Chondrocyte (in vitro differentiated cells): ENCODE results near the gene BEST4. TPM values are rescaled to one million over a fixed set of nuclear protein-coding genes. Genes with fewer than 3 reads are reported as not detected.
"Not testable (repeated sequence)": the region's sequence is repeated elsewhere in the genome, so short reads cannot be mapped to it uniquely, and the experiment has no call there.

Source experiments
- DNase-seq: peaks from one replicate; pipeline ENCODE4 v3.0.0; 2021; ENCODE audit warnings: mixed read lengths, low spot score
- H3K27ac Mint-ChIP-seq: one replicate; pipeline ENCODE4 v1.8.0; 2021; ENCODE audit warnings: mild to moderate bottlenecking, moderate library complexity, mixed read lengths; ENCODE audit not compliant: unreplicated experiment
- H3K27me3 Mint-ChIP-seq: 2 replicates; pipeline ENCODE4 v1.8.0; 2021; ENCODE audit warnings: low read depth, mixed read lengths
- H3K36me3 Mint-ChIP-seq: 2 replicates; pipeline ENCODE4 v1.8.0; 2021; ENCODE audit warnings: low read depth, mixed read lengths
- H3K4me1 Mint-ChIP-seq: 2 replicates; pipeline ENCODE4 v1.8.0; 2021; ENCODE audit warnings: low read depth, mild to moderate bottlenecking, mixed read lengths
- H3K4me3 Mint-ChIP-seq: one replicate; pipeline ENCODE4 v1.8.0; 2021; ENCODE audit warnings: mild to moderate bottlenecking, moderate library complexity, mixed read lengths; ENCODE audit not compliant: unreplicated experiment
- H3K9me3 Mint-ChIP-seq: 2 replicates; pipeline ENCODE4 v1.8.0; 2021; ENCODE audit warnings: low read depth, mixed read lengths
- CTCF ChIP-seq: fragments of 200-600 bp; sonication (generic); IDR thresholded peaks from 2 replicates; pipeline ENCODE4 v1.5.0; 2021; ENCODE audit warnings: antibody characterized with exemption, mild to moderate bottlenecking, moderate library complexity
- total RNA-seq: library from RNA; stranded (reverse); gene quantifications from 3 replicates; pipeline ENCODE4 v1.2.1, GENCODE V29; 2021

Gene BEST4
- total RNA-seq, 1 donor from 2014 or later = 0.37 TPM

- Mint-ChIP-seq H3K36me3 (peaks cover 26% of the 10 kb centered on the region), H3K27ac (no peak overlapping the region)
- TF ChIP-seq CTCF = no peak
Observed at GRCh38 chr1:44777969-44778635, 9.9 kb downstream of the BEST4 start.

GRCh38 chr1:44777547-44777946 is 10.4 kb downstream of the BEST4 start:
- no peak for TF ChIP-seq CTCF
- Mint-ChIP-seq H3K9me3 (no peaks in the 10 kb centered on the region), H3K27ac (peak overlapping the region; percentile 50), H3K4me1 (peaks cover 35% of the 10 kb centered on the region), H3K36me3 (peaks cover 26% of the 10 kb centered on the region), H3K27me3 (no peaks in the 10 kb centered on the region), H3K4me3 (peak overlapping the region; percentile 91)
- no peak for DNase-seq

More at GRCh38 chr1:44777969-44778635, 9.9 kb downstream of the BEST4 start:
- no peaks in the 10 kb centered on the region for H3K9me3 Mint-ChIP-seq
- peak overlapping the region; percentile 91 for H3K4me3 Mint-ChIP-seq
- DNase-seq = no peak
- peaks cover 35% of the 10 kb centered on the region for H3K4me1 Mint-ChIP-seq
- H3K27me3 Mint-ChIP-seq = no peaks in the 10 kb centered on the region

- Mint-ChIP-seq H3K4me1 (peaks cover 35% of the 10 kb centered on the region), H3K4me3 (peak overlapping the region; percentile 91), H3K36me3 (peaks cover 26% of the 10 kb centered on the region), H3K27ac (peak overlapping the region; percentile 87), H3K27me3 (no peaks in the 10 kb centered on the region), H3K9me3 (no peaks in the 10 kb centered on the region)
- no peak for TF ChIP-seq CTCF
- no peak for DNase-seq
Observed at GRCh38 chr1:44776730-44777068, 11.3 kb downstream of the BEST4 start.

- Mint-ChIP-seq H3K4me1 (peaks cover 35% of the 10 kb centered on the region), H3K9me3 (no peaks in the 10 kb centered on the region), H3K27me3 (no peaks in the 10 kb centered on the region), H3K4me3 (peak overlapping the region; percentile 91), H3K36me3 (peaks cover 22% of the 10 kb centered on the region), H3K27ac (peak overlapping the region; percentile 87)
- DNase-seq = no peak
- TF ChIP-seq CTCF = no peak
Observed at GRCh38 chr1:44775930-44776729, 11.8 kb downstream of the BEST4 start.

GRCh38 chr1:44775078-44775929 is 12.7 kb downstream of the BEST4 start, which contains the start of gene RPS8:
Gene RPS8, plus strand, starts transcription at chr1:44775540. Its CDS starts 57 bp downstream, at chr1:44775597.
- H3K27ac Mint-ChIP-seq = peak within 1 kb of the TSS; percentile 98
- H3K4me3 Mint-ChIP-seq = peak within 1 kb of the TSS; percentile 91
- H3K36me3 Mint-ChIP-seq = peaks cover 20% of the 10 kb centered on the region
- TF ChIP-seq CTCF = no peak
- no peak for DNase-seq
- no peaks in the 10 kb centered on the region for H3K27me3 Mint-ChIP-seq
- peaks cover 35% of the 10 kb centered on the region for H3K4me1 Mint-ChIP-seq
- no peaks in the 10 kb centered on the region for H3K9me3 Mint-ChIP-seq

- not testable (repeated sequence) for H3K27me3 Mint-ChIP-seq, H3K27ac Mint-ChIP-seq, H3K4me1 Mint-ChIP-seq, H3K4me3 Mint-ChIP-seq, H3K36me3 Mint-ChIP-seq, H3K9me3 Mint-ChIP-seq, DNase-seq
Observed at GRCh38 chr1:44766421-44766820, 21.5 kb downstream of the BEST4 start.
